Lower leg skin (tissue), 4 donors: ENCODE results near the gene NAALADL2. TPM values are rescaled to one million over a fixed set of nuclear protein-coding genes. Genes with fewer than 3 reads are reported as not detected.

ENCODE experiments used
- DNase-seq, 2 donors: peaks; one replicate each; pipeline ENCODE4 v3.0.0-alpha.2; 2019; ENCODE audit warnings: low spot score in 2 of 2
- H3K4me3 ChIP-seq: fragments of 200-600 bp; sonication (generic); 2 replicates; pipeline ENCODE4 v1.5.1; 2017; ENCODE audit warnings: mild to moderate bottlenecking, low read depth; ENCODE audit not compliant: poor library complexity, severe bottlenecking
- POLR2A ChIP-seq, 2 donors: fragments of 450-650 bp; IDR thresholded peaks; one replicate each; pipeline ENCODE4 v1.6.1; 2016 to 2017; ENCODE audit warnings: antibody characterized with exemption in 2 of 2, mild to moderate bottlenecking in 1 of 2, moderate library complexity in 1 of 2
- WGBS, 2 donors: methylation state at CpG; one replicate each; pipeline ENCODE4 v1.1.5; 2018; 5-methylcytosine and 5-hydroxymethylcytosine counted together
- intact Hi-C: fragments of 100-400 bp; cut with DNase I; formaldehyde crosslinking; loops from one replicate; pipeline ENCODE4 v1.15.0; 2023; ENCODE audit warnings: low total_unique reads
- total RNA-seq, 4 donors: library from RNA; depleted of rRNA; stranded (reverse); fragments of >200 nt; gene quantifications; one replicate each; pipeline ENCODE4 v1.1.0, GENCODE V29; 2016
- TF ChIP-seq, protein P1 (sequence below), 3 donors: fragments of 450-650 bp; IDR thresholded peaks; one replicate each; pipeline ENCODE4 v1.5.1; 2016; ENCODE audit warnings: antibody characterized with exemption in 3 of 3, mild to moderate bottlenecking in 3 of 3, moderate library complexity in 2 of 3

Gene NAALADL2
- total RNA-seq, 4 donors from 2014 or later: 3.6 to 8.1 (median 4.6) TPM

DNA sequence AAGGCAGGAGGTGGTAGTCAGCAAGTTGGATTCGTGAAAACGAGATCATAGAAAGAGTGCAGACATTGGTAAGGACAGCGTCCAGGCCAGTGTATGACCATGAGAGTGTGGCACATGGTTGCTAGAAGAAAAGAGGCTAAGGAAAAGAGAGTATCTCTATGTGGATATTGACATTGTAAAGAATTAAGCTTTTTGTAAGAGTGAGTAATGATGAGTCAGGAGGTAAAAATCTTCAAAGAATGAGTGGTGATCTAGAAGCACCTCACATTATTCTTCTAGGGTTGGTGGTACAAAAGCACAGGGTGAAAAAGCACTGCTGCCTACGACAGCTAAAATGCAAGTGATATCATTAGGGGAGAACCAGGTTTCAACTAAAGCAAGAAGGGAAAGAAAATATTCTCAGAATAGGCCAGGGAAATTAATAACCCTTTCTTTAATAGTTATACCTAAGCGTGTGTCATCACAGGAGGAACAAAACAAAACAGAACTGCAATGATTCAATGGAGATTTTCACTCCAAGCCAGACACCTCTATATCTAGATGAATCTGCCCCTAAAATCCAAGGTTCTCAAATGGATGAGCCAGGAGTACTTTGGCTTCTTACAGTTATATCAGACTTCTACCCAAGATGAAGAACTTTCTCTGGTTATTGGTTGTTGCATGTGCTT is 884.7 kb downstream of the NAALADL2 start:
- no peak for TF ChIP-seq POLR2A (IDR thresholded peaks at IDR 0.05)
- TF ChIP-seq, protein P1, sequence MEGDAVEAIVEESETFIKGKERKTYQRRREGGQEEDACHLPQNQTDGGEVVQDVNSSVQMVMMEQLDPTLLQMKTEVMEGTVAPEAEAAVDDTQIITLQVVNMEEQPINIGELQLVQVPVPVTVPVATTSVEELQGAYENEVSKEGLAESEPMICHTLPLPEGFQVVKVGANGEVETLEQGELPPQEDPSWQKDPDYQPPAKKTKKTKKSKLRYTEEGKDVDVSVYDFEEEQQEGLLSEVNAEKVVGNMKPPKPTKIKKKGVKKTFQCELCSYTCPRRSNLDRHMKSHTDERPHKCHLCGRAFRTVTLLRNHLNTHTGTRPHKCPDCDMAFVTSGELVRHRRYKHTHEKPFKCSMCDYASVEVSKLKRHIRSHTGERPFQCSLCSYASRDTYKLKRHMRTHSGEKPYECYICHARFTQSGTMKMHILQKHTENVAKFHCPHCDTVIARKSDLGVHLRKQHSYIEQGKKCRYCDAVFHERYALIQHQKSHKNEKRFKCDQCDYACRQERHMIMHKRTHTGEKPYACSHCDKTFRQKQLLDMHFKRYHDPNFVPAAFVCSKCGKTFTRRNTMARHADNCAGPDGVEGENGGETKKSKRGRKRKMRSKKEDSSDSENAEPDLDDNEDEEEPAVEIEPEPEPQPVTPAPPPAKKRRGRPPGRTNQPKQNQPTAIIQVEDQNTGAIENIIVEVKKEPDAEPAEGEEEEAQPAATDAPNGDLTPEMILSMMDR (IDR thresholded peaks at IDR 0.05): no peak
- 87 to 95% methylated on average over 5 of the region's 5 CpGs for WGBS, 2 donors
- no peak overlapping the region for H3K4me3 ChIP-seq
- no peak for DNase-seq
- intact Hi-C loops: no loop called here

DNA sequence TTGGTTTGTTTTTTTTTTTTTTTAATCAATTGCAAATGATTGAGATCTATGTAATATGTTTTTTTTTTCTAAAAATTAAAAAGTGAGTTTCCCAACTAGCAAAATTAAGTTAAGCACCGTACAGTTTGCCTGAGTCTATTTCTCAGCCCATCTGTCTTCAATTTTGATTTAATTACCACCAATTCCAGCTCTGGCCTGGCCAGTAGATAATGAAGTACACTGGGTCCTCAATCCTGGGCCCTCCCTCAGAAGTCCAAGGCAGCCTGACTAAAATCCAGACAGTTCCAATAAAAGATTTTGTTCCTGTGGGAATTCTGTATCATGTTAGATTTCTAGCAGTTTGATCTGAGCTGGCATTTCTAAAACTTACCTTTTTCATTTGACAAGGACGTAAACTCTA is 887.2 kb downstream of the NAALADL2 start:
- no peak for DNase-seq
- intact Hi-C loops: no loop called here
- WGBS, 2 donors: 77% methylated on average over 2 of the region's 2 CpGs
- TF ChIP-seq, protein P1 (IDR thresholded peaks at IDR 0.05): no peak
- TF ChIP-seq POLR2A (IDR thresholded peaks at IDR 0.05): no peak
- no peak overlapping the region for H3K4me3 ChIP-seq

DNA sequence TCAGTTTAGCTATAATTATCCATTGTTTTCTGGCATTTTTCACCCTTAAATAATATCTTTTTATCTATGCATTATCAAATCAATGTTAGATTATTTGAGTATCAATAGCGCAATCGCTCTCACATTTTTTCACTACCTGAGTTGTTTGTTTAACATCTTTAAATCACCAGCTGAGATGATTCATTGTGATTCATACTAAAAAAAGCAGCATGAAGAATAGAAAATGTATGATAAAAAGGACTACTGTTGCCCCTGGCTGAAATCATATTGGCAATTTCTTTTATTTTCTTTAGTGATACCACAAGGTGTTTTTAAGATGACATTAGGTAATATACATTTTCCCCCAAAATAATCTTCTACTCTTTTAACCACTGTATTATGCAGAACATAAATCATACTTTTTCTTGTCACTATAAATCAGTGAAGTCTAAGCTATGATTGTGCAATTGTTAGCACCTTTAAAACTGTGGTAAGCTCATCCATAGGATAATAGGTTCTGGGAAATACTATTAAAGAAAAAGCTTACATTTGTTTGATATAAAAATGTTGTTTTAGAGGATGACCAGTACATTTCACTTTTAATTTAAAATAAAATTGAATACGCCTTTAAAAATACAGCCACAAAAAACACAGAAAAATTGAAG is 889.1 kb downstream of the NAALADL2 start:
- TF ChIP-seq, protein P1 (IDR thresholded peaks at IDR 0.05): no peak
- no peak for TF ChIP-seq POLR2A (IDR thresholded peaks at IDR 0.05)
- DNase-seq: no peak
- intact Hi-C loops: no loop called here
- WGBS, 2 donors: 70 to 74% methylated on average over 3 of the region's 3 CpGs
- no peak overlapping the region for H3K4me3 ChIP-seq

DNA sequence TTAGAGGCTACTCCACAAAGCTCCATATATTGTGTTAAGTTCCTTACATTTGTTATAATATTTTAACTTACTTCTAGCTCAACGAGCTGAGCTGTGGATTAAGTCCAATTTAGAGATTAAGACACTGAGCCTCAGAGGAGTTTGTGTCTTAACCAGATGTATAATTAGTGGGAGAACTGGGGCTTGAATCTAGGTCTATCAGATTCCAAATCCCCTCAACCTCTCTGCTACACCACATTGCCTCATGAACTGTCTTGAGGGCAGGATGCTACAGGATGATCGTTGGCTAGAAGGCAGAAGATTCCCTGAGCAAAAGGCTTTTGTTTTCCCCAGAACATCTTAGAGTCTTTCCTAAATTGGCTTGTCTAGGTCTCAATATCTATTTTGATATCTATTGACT is 890.8 kb downstream of the NAALADL2 start:
- intact Hi-C loops: no loop called here
- WGBS, 2 donors: 70 to 77% methylated on average over 2 of the region's 2 CpGs
- DNase-seq: no peak
- TF ChIP-seq, protein P1 (IDR thresholded peaks at IDR 0.05): no peak
- TF ChIP-seq POLR2A (IDR thresholded peaks at IDR 0.05): no peak
- no peak overlapping the region for H3K4me3 ChIP-seq

DNA sequence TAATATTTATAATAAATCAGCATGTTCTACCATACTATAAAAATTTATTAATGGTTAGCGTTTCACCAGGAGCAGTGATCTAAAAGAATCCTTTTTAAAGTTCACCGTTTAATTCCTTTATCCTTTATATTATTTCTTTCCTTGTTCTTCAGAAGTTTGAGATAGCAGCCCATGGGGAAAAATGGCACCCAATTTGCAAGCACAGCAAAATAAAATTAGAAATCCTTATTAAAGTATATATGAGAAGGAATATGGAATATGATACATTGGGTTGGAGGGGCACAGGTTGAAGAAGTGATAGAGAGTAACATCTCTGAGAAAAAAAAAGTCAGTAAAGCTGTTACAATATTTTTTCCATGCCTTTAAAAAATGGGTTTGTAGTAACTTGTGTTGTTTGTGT is 892.0 kb downstream of the NAALADL2 start:
- 90 to 93% methylated on average over 2 of the region's 2 CpGs for WGBS, 2 donors
- TF ChIP-seq, protein P1 (IDR thresholded peaks at IDR 0.05): no peak

More for the DNA sequence above, 892.0 kb downstream of the NAALADL2 start:
- intact Hi-C loops: no loop called here
- no peak overlapping the region for H3K4me3 ChIP-seq
- no peak for DNase-seq
